HG03558 (cell line): ENCODE results near the gene KRT1.

ENCODE experiments used
- ATAC-seq: cut with Tn5 transposase; IDR thresholded peaks from one replicate; pipeline ENCODE4 v1.9.1; 2021; ENCODE audit warnings: moderate number of reproducible peaks; ENCODE audit not compliant: unreplicated experiment; ENCODE audit errors: extremely low read depth

KRT1 gene

DNA sequence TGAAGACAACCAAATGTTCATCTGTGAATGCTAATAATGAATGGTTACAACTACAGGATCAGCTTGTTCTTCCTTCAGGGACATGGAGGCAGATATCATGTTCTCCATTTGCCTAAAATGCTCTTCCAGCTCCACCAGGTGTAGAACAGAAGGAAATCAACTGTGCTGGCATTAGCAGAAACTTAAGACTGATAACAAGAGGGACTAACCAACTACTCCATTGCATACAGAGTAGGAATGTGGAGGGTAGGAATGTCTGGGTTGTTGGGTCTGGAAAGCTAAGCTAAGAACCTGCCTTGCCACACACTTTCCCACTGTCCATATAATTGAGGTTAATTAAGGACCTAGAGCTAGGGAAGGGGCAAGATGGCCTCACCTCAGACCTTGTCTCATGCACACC lies 16.8 kb downstream of the KRT1 start:
- no peak for ATAC-seq

DNA sequence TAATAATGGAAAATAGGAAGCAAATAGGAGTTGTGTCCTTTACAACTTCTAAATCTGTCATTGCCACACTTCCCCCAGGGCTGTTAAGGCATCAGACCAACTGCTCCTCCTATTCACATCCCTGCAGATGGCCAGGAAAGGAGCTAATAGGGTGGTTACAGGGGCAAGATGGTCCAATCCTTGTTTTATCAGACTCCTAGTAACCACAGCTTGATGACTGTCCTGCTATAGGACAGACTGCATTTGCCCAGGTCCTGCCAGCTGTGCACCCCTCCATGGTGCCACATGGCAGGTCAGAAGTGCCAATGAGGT lies 17.3 kb downstream of the KRT1 start:
- no peak for ATAC-seq

GRCh38 chr12:52662093-52662917 lies 17.9 kb downstream of the KRT1 start:
- no peak for ATAC-seq

GRCh38 chr12:52661668-52662067 lies 18.5 kb downstream of the KRT1 start:
- ATAC-seq: no peak

GRCh38 chr12:52660934-52661499 lies 19.2 kb downstream of the KRT1 start:
- no peak for ATAC-seq

- no peak for ATAC-seq
Measured at GRCh38 chr12:52659951-52660350, 20.3 kb downstream of the KRT1 start.

GRCh38 chr12:52659395-52659794 lies 20.8 kb downstream of the KRT1 start:
- ATAC-seq: no peak

GRCh38 chr12:52658196-52658595 lies 22.0 kb downstream of the KRT1 start:
- no peak for ATAC-seq

DNA sequence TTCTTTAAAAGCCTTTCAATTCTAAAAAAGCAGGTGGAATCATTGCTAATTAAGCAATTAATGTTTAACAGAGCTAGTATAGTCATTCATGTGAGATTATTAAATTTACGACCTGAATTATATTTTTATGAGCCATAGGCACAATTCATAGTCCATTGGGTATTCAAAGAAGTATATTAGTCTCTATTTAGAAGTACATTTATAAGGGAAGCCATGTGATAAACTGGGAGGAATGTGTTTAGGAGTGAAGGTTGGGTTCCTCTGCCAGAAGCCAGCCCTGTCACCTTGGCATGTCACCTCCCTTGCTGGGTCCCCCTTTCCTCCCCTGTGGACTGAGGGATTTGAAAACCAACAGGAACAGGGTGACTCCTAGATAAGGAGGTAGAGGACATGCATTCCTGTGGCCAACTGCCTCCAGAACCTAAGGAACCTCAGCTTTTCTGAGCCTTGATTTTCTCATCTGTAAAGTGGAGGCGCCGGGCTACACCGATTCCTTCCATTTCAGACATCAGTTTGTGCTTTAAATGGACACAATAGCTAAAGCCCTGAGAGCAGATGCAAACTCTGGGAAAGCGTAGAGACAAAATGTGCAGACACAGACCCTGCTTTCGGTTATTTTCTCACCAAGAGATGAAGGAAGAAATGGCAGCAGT lies 22.8 kb downstream of the KRT1 start:
- ATAC-seq: no peak

DNA sequence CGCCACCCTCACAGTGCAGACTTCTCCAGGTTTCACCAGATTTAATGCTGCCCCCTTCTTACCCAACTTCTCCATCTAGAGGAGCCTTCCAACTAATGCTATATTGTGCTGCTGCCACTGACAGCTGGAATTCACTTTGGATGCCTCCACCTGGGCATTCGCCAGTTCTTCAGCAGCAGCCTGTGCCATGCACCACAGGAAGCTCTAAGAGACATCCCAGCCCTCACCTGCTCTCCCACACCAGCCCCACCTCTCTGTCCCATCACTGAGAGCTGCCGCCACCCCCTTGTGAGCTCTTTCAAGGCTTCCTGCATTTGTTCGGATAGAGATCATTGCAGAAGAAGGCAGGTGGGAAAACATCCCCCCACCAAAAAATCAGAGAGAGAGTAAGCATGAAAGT lies 23.6 kb downstream of the KRT1 start:
- ATAC-seq: no peak

GRCh38 chr12:52655720-52656124 lies 24.5 kb downstream of the KRT1 start:
- ATAC-seq: no peak

- no peak for ATAC-seq
Measured at GRCh38 chr12:52655251-52655650, 25.0 kb downstream of the KRT1 start.

DNA sequence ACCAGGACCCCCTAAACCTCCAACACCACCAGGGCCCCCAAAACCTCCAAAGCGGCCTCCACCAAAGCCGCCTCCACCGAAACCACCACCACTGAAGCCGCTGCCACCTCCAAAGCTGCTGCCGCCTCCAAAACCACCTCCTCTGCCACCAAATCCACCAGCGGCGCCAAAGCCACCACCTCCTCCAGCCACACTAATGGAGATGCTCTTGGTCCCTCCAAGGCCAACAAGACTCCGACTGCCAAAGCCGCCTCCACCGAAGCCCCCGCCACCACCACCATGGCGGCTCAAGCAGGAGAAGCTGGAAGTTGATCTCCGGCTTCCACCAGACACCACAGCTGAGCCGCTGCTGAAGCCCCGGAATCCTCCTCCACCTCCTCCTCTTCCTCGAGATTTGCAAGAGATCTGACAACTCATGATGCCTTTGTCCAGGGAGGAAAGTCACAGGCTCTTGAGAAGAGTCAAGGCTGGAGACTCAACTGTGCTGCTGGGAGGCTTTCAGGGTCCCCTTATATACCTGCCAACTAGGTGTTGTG lies 28.4 kb downstream of the KRT1 start, which contains the start of gene KRT2:
KRT2 (minus strand) TSS at position 486 of the 536 bp plus-strand sequence; CDS start at position 417, 69 bp downstream.
- ATAC-seq: no peak

- no peak for ATAC-seq
Measured at GRCh38 chr12:52650520-52651081, 29.6 kb downstream of the KRT1 start.

DNA sequence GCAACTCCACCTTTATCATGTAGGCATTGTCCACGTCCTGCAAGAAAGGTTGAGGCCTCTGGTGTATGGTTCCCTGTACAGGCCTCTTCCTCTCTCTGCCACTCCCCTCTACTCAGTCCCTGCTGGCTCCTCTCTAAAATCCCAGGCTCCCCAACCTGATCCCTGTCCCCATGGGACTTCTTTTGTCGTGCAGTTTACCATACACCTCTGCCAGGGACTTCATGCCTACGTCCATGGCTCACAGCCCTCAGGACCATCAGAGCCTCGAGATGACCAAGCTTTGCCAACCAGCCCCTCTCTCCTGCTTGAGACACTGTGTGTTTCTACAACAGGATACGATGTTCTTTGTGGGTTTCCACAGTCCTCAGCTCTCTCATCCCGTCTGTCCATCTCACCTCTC lies 31.1 kb downstream of the KRT1 start:
- no peak for ATAC-seq

GRCh38 chr12:52648012-52648550 lies 32.1 kb downstream of the KRT1 start:
- no peak for ATAC-seq

DNA sequence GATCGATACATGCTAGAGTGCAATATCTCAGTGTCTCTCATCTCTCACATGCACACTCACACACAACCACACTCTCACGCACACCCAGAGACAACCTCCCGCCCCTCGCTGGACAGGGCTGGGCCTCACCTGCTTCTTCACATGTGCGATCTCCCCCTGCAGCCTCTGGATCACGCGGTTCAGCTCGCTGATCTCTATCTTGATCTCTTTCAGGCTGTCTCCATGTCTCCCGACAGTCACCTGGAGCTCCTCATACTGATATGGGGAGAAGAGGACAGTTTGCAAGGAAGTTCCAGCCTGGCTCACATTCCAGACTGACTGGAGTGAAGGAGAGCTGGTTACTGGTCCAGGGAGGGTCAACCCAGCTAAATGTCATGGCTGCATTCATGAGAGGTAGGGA lies 32.6 kb downstream of the KRT1 start:
- ATAC-seq: no peak

DNA sequence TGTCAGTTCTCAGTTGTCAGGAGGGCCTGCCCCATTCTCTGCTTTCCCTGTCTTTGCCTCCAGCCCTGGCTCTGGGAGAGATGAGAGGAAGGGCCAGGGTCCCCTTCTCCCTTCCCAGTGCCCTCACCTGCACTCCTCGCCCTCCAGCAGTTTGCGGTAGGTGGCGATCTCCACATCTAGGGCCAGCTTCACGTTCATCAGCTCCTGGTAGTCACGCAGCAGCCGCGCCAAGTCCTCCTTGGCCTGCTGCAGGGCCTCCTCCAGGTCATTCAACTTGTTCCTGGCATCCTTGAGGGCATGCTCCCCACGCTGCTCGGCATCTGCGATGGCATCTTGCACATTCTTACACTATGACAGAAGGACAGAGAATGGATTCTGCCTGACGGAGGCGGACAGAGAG lies 33.6 kb downstream of the KRT1 start:
- no peak for ATAC-seq

DNA sequence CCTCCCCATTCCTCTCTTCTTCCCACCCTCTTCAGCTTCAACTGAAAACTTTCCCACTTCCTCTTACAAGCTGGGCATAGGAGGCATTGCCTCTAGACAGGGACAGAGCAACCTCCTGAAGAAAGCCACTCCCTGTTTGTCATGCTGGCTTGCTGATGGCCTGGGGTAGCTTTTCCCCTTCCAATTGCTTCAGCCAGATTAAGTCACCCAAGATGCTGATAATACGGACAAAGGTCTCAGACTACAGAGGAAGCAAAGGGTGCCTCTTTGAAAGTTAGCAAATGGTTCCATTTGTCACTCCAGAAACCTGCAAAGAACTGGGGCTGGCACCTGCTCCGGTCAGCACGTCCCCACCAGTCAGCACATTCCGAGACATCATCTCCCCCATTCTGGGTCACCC lies 34.2 kb downstream of the KRT1 start:
- ATAC-seq: no peak

- no peak for ATAC-seq
Measured at GRCh38 chr12:52645120-52645761, 35.0 kb downstream of the KRT1 start.
